Lower leg skin (tissue), 4 donors: ENCODE data around the gene ATP6V0A1. TPM values are rescaled to one million over a fixed set of nuclear protein-coding genes. Genes with fewer than 3 reads are reported as not detected.

Experiments
- microRNA-seq, 2 donors: library from miRNA; unstranded; fragments of <30 nt; microRNA quantifications; one replicate each; pipeline ENCODE4, GENCODE V29; 2016; ENCODE audit warnings: borderline replicate concordance in 2 of 2, borderline number of aligned reads in 1 of 2
- total RNA-seq, 4 donors: library from RNA; depleted of rRNA; stranded (reverse); fragments of >200 nt; gene quantifications; one replicate each; pipeline ENCODE4 v1.1.0, GENCODE V29; 2016

The ATP6V0A1 gene
- total RNA-seq, 4 donors from 2014 or later: 87.6 to 95.3 (median 91.3) TPM

Small RNA genes within 50 kb of the gene (microRNA-seq; reads per million reads assigned to microRNA genes)
- gene MIR5010 (8.5 to 9.5 reads per million in 2 donors), gene MIR548AT (0.57 to 1.4 reads per million in 2 donors)

Other genes starting within 250 kb of the ATP6V0A1 start
- 10 to 100 TPM; 40.2 to 72.4 (median 50.5) TPM for gene STAT5B, start 182.5 kb upstream of the ATP6V0A1 start, total RNA-seq
- gene STAT5A, start 170.4 kb upstream of the ATP6V0A1 start, total RNA-seq: 10 to 100 TPM; 25.1 to 60.9 (median 48.0) TPM
- 100 to 1,000 TPM; 109 to 149 (median 124) TPM for gene STAT3, start 70.4 kb upstream of the ATP6V0A1 start, total RNA-seq
- 100 to 1,000 TPM; 171 to 336 (median 255) TPM for gene CAVIN1, start 35.6 kb upstream of the ATP6V0A1 start, total RNA-seq
- gene NAGLU, start 77.4 kb downstream of the ATP6V0A1 start, total RNA-seq: 10 to 100 TPM; 32.9 to 50.5 (median 36.7) TPM
- gene HSD17B1, start 94.0 kb downstream of the ATP6V0A1 start, total RNA-seq: 1 to 10 TPM; 2.3 to 6.6 (median 4.6) TPM
- 10 to 100 TPM; 32.4 to 49.5 (median 41.7) TPM for gene COASY, start 103.3 kb downstream of the ATP6V0A1 start, total RNA-seq
- gene MLX, start 108.2 kb downstream of the ATP6V0A1 start, total RNA-seq: 10 to 100 TPM; 37.8 to 43.2 (median 39.3) TPM
- gene PSMC3IP, start 118.9 kb downstream of the ATP6V0A1 start, total RNA-seq: 1 to 10 TPM in 2 of 4 donors, under 1 TPM in 2; 0.67 to 3.6 (median 1.8) TPM
- 100 to 1,000 TPM in 1 of 4 donors, 10 to 100 TPM in 3; 69.4 to 106 (median 84.3) TPM for gene RETREG3, start 150.5 kb downstream of the ATP6V0A1 start, total RNA-seq
- gene TUBG1, start 150.8 kb downstream of the ATP6V0A1 start, total RNA-seq: 10 to 100 TPM; 54.4 to 61.1 (median 56.7) TPM
- 10 to 100 TPM; 10.6 to 19.3 (median 13.7) TPM for gene TUBG2, start 200.4 kb downstream of the ATP6V0A1 start, total RNA-seq
- 10 to 100 TPM; 36.1 to 66.6 (median 44.0) TPM for gene PLEKHH3, start 218.1 kb downstream of the ATP6V0A1 start, total RNA-seq
- 1 to 10 TPM in 2 of 4 donors, not detected in 2; 1.4 to 1.6 TPM for gene CCR10, start 223.0 kb downstream of the ATP6V0A1 start, total RNA-seq
- 1 to 10 TPM in 1 of 4 donors, under 1 TPM in 3; 0.13 to 1.5 (median 0.65) TPM for gene CNTNAP1, start 223.7 kb downstream of the ATP6V0A1 start, total RNA-seq